Endothelial cell of umbilical vein (primary cell): ENCODE data around the gene KRTAP10-10. TPM values are rescaled to one million over a fixed set of nuclear protein-coding genes. Genes with fewer than 3 reads are reported as not detected.

Experiments
- BruUV-seq: library from RNA; stranded (reverse); fragments of 400-500 nt; replicated peaks from 2 replicates; lab custom pipeline; 2021; lab: Mats Ljungman, UMichigan
- CTCF ChIA-PET: fragments of 300-600, 350-600 bp; sonication (Branson Sonifier 250); formaldehyde crosslinking; loops from one replicate; lab custom pipeline; 2021; ENCODE audit warnings: antibody characterized with exemption, inconsistent platforms; lab: Charles Lee
- POLR2A ChIA-PET: fragments of 300-600, 350-600 bp; sonication (Branson Sonifier 250); formaldehyde crosslinking; loops from one replicate; lab custom pipeline; 2021; ENCODE audit warnings: antibody characterized with exemption, inconsistent platforms; lab: Charles Lee
- DNase-seq: peaks from one replicate; pipeline ENCODE4 v3.0.0-alpha.2; 2011; ENCODE audit warnings: low read depth, low spot score
- FAIRE-seq: peaks from 2 replicates; lab custom pipeline; 2011; peaks lifted over from hg19 to GRCh38; lab: Jason Lieb, UNC
- H2AFZ ChIP-seq: 2 replicates; pipeline ENCODE4 v1.6.0; 2012; ENCODE audit warnings: low read depth, low read length, control low read depth, inconsistent platforms
- H3K27ac ChIP-seq: 2 replicates; pipeline ENCODE4 v1.5.1; 2011; ENCODE audit warnings: low read depth, mild to moderate bottlenecking, control low read depth, low read length, moderate library complexity; ENCODE audit not compliant: insufficient read depth
- H3K27me3 ChIP-seq, 2 experiments: 2 replicates each; pipeline versions ENCODE4 v1.6.0 to v1.6.1; 2011; ENCODE audit warnings: low read length in 2 of 2, mixed read lengths in 1 of 2; ENCODE audit not compliant: control insufficient read depth in 2 of 2, insufficient read depth in 2 of 2
- H3K36me3 ChIP-seq, 2 experiments: 2 replicates in 1 of 2; 3 replicates in 1 of 2; pipeline ENCODE4 v1.5.1; 2011; ENCODE audit warnings: low read length in 2 of 2, mild to moderate bottlenecking in 1 of 2, moderate library complexity in 1 of 2; ENCODE audit not compliant: control insufficient read depth in 2 of 2, insufficient read depth in 2 of 2; ENCODE audit errors: extremely low read depth in 1 of 2
- H3K4me1 ChIP-seq: 3 replicates; pipeline ENCODE4 v1.5.1; 2011; ENCODE audit warnings: mild to moderate bottlenecking, low read length; ENCODE audit not compliant: control insufficient read depth, insufficient read depth; ENCODE audit errors: extremely low read depth
- H3K4me2 ChIP-seq: 2 replicates; pipeline ENCODE4 v1.6.1; 2011; ENCODE audit warnings: low read length, control low read depth, mixed read lengths; ENCODE audit not compliant: insufficient read depth
- H3K4me3 ChIP-seq, 3 experiments: fragments of 200-600 bp in 1 of 3; sonication (generic), shearing (Covaris generic) in 1 of 3; replicated peaks in 1 of 3; 2 replicates each; pipeline ENCODE4 v1.5.1; 2011 to 2016; ENCODE audit warnings: control low read depth in 3 of 3, low read length in 3 of 3, mild to moderate bottlenecking in 2 of 3, inconsistent platforms in 1 of 3, low read depth in 1 of 3, moderate library complexity in 1 of 3; ENCODE audit not compliant: insufficient read depth in 1 of 3
- H3K79me2 ChIP-seq: 2 replicates; pipeline ENCODE4 v1.6.0; 2012; ENCODE audit warnings: low read length, inconsistent platforms; ENCODE audit not compliant: control insufficient read depth, insufficient read depth
- H3K9ac ChIP-seq: replicated peaks from 2 replicates; pipeline ENCODE3; 2011; ENCODE audit warnings: low read length, control low read depth; ENCODE audit not compliant: insufficient read depth; ENCODE audit errors: extremely low read depth
- H3K9me1 ChIP-seq: replicated peaks from 3 replicates; pipeline ENCODE4 v1.6.0; 2011; ENCODE audit warnings: mild to moderate bottlenecking, low read length; ENCODE audit not compliant: control insufficient read depth, insufficient read depth; ENCODE audit errors: extremely low read depth
- H3K9me3 ChIP-seq: replicated peaks from 2 replicates; pipeline ENCODE4 v1.5.1; 2012; ENCODE audit warnings: low read length, inconsistent platforms; ENCODE audit not compliant: control insufficient read depth, insufficient read depth
- H4K20me1 ChIP-seq: replicated peaks from 2 replicates; pipeline ENCODE3; 2011; ENCODE audit warnings: mild to moderate bottlenecking, low read length; ENCODE audit not compliant: control insufficient read depth, insufficient read depth; ENCODE audit errors: extremely low read depth
- EZH2 ChIP-seq: IDR thresholded peaks from 2 replicates; pipeline ENCODE4 v1.6.1; 2012; ENCODE audit warnings: borderline replicate concordance, low read depth, mild to moderate bottlenecking, moderate library complexity, low read length, inconsistent platforms; ENCODE audit not compliant: severe bottlenecking
- FOS ChIP-seq: IDR thresholded peaks from 2 replicates; pipeline ENCODE4 v1.6.1; 2011; ENCODE audit warnings: mild to moderate bottlenecking, low read length, moderate library complexity, borderline replicate concordance; ENCODE audit not compliant: insufficient read depth
- GATA2 ChIP-seq: IDR thresholded peaks from 2 replicates; pipeline ENCODE4 v1.7.0; 2011; ENCODE audit warnings: low read depth, mild to moderate bottlenecking, moderate library complexity, mixed read lengths, low read length; ENCODE audit not compliant: insufficient read length, insufficient read depth
- JUN ChIP-seq: IDR thresholded peaks from 2 replicates; pipeline ENCODE4 v1.6.1; 2011; ENCODE audit warnings: borderline replicate concordance, low read depth; ENCODE audit not compliant: insufficient read length, insufficient read depth
- MYC ChIP-seq: IDR thresholded peaks from one replicate; pipeline ENCODE4 v1.6.1; 2011; ENCODE audit warnings: mild to moderate bottlenecking, low read depth, low read length
- POLR2A ChIP-seq: IDR thresholded peaks from 2 replicates; pipeline ENCODE4 v1.6.1; 2012; ENCODE audit warnings: low read depth, mild to moderate bottlenecking, control low read depth, low read length
- POLR2AphosphoS5 ChIP-seq: IDR thresholded peaks from 2 replicates; pipeline ENCODE4 v1.6.1; 2012; ENCODE audit warnings: low read depth, mild to moderate bottlenecking, control low read depth, low read length, moderate library complexity; ENCODE audit not compliant: insufficient read depth
- dilution Hi-C: fragments of 300-500 bp; cut with MboI; formaldehyde crosslinking; loops from one replicate; pipeline ENCODE4 v1.15.0; 2019; ENCODE audit warnings: low sequenced_read_pairs; ENCODE audit not compliant: extremely low pct_ligation_motif_present
- intact Hi-C: fragments of 100-400 bp; cut with micrococcal nuclease; formaldehyde crosslinking; loops from one replicate; pipeline ENCODE4 v1.10.0; 2022
- polyA plus RNA-seq, 4 experiments: library from polyadenylated mRNA; depleted of rRNA in 3 of 4; stranded (reverse) in 3 of 4; unstranded in 1 of 4; fragments of >200 nt; gene quantifications; 2 replicates each; pipeline versions ENCODE4 v1.2.1 to v1.2.3, GENCODE V29; 2011 to 2012; ENCODE audit warnings: missing spikeins in 1 of 4
- total RNA-seq: library from RNA; stranded (reverse); gene quantifications from 2 replicates; pipeline ENCODE4 v1.2.3, GENCODE V29; 2021
- TF ChIP-seq, protein P1 (sequence below), 2 donors: IDR thresholded peaks; 1 replicate in 1 of 2; 2 replicates in 1 of 2; pipeline ENCODE4 v1.5.1; 2011; ENCODE audit warnings: low read length in 2 of 2, mild to moderate bottlenecking in 2 of 2, moderate library complexity in 2 of 2, control low read depth in 1 of 2, inconsistent platforms in 1 of 2, low read depth in 1 of 2; ENCODE audit not compliant: insufficient read depth in 1 of 2; ENCODE audit errors: extremely low read depth in 1 of 2
- TF ChIP-seq, protein P2 (sequence below): IDR thresholded peaks from 2 replicates; pipeline ENCODE4 v1.6.1; 2011; ENCODE audit not compliant: insufficient read depth, insufficient read length

Gene KRTAP10-10
- total and polyA plus RNA-seq, 2 donors (not counting 3 experiments of a cell fraction or from before 2014, with no cell fraction given), result not detected

DNA sequence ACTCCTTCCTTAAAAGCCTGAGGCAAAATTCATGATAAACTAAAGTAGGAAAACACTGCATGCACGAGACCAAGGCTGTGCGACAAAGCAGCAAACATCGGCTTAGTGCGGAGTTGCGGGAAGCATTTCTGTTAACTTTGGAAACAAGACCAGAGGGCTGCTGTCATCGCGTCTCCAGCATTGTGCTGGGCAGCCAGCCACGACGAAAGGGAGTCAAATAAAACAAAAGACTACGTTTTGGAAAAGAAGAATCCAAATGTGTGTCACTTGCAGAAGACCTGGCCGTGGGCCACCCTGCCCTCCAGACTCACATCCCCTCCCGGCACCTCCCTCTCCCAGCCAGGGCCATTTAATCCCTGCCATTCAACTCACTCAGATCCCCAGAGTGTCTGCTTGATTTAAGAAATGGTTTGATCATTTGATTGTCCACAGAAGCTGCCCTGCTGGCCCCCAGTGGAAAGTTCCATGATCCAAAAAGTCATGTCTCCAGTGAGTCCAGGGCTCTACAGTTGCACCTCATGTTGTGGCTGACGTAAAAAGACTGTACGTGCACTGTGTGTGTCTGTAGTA lies 6.7 kb downstream of the KRTAP10-10 start:
- H3K9ac ChIP-seq, result no peak overlapping the region
- H2AFZ ChIP-seq, result no peak overlapping the region
- no peak overlapping the region for H3K4me3 ChIP-seq
- dilution Hi-C loops (no loop called here), intact Hi-C loops (no loop called here)
- DNase-seq (no peak), FAIRE-seq (no peak)
- H3K4me2 ChIP-seq, result no peak overlapping the region
- no peaks in the 10 kb centered on the region for H3K4me1 ChIP-seq
- no peaks in the 10 kb centered on the region for H4K20me1 ChIP-seq
- BruUV-seq, result no TSS peak
- H3K36me3 ChIP-seq, result no peaks in the 10 kb centered on the region
- H3K9me3 ChIP-seq, result no peaks in the 10 kb centered on the region
- H3K27me3 ChIP-seq, result no peaks in the 10 kb centered on the region
- H3K27ac ChIP-seq, result no peak overlapping the region
- H3K79me2 ChIP-seq, result no peaks in the 10 kb centered on the region
- TF ChIP-seq JUN (no peak), EZH2 (no peak), FOS (no peak), POLR2AphosphoS5 (no peak), GATA2 (no peak), MYC (no peak), POLR2A (no peak)
- TF ChIP-seq, protein P1, sequence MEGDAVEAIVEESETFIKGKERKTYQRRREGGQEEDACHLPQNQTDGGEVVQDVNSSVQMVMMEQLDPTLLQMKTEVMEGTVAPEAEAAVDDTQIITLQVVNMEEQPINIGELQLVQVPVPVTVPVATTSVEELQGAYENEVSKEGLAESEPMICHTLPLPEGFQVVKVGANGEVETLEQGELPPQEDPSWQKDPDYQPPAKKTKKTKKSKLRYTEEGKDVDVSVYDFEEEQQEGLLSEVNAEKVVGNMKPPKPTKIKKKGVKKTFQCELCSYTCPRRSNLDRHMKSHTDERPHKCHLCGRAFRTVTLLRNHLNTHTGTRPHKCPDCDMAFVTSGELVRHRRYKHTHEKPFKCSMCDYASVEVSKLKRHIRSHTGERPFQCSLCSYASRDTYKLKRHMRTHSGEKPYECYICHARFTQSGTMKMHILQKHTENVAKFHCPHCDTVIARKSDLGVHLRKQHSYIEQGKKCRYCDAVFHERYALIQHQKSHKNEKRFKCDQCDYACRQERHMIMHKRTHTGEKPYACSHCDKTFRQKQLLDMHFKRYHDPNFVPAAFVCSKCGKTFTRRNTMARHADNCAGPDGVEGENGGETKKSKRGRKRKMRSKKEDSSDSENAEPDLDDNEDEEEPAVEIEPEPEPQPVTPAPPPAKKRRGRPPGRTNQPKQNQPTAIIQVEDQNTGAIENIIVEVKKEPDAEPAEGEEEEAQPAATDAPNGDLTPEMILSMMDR (IDR thresholded peaks at IDR 0.05; ENCODE audit: extremely low read depth in 1 of 2, insufficient read depth in 1 of 2, low read depth in 1 of 2, low read length in 2 of 2), result no peak
- TF ChIP-seq, protein P2, sequence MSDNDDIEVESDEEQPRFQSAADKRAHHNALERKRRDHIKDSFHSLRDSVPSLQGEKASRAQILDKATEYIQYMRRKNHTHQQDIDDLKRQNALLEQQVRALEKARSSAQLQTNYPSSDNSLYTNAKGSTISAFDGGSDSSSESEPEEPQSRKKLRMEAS, result no peak
- ChIA-PET CTCF (no interaction called here), POLR2A (no interaction called here)
- no peaks in the 10 kb centered on the region for H3K9me1 ChIP-seq
